ENCODE results near the gene ZNF609.
A peak's percentile ranks its signal among the peaks of the same experiment; 100 is the strongest.

ZNF609 gene

GRCh38 chr15:64701482-64702184, 241.3 kb downstream of the ZNF609 start:
- no peak for DNase-seq

- peak; percentile 92 for DNase-seq
These were observed 242.6 kb downstream of the ZNF609 start for GRCh38 chr15:64702816-64703631.

GRCh38 chr15:64703632-64703959, 243.2 kb downstream of the ZNF609 start:
- DNase-seq, result no peak

GRCh38 chr15:64705006-64705405, 244.6 kb downstream of the ZNF609 start:
- DNase-seq, result no peak

GRCh38 chr15:64706011-64706911, 245.9 kb downstream of the ZNF609 start:
- no peak for DNase-seq

GRCh38 chr15:64710676-64711428, 250.5 kb downstream of the ZNF609 start:
- no peak for DNase-seq

GRCh38 chr15:64712353-64712752, 252.0 kb downstream of the ZNF609 start:
- DNase-seq, result no peak

GRCh38 chr15:64713592-64713991, 253.2 kb downstream of the ZNF609 start:
- DNase-seq, result no peak

GRCh38 chr15:64716452-64716851, 256.1 kb downstream of the ZNF609 start:
- DNase-seq, result no peak

GRCh38 chr15:64717130-64717529, 256.8 kb downstream of the ZNF609 start:
- no peak for DNase-seq

- no peak for DNase-seq
These were observed 257.5 kb downstream of the ZNF609 start for GRCh38 chr15:64717735-64718495.

- DNase-seq, result no peak
These were observed 259.8 kb downstream of the ZNF609 start for GRCh38 chr15:64720188-64720587.

GRCh38 chr15:64730151-64730550, 269.8 kb downstream of the ZNF609 start:
- no peak for DNase-seq

GRCh38 chr15:64731012-64731804, 270.8 kb downstream of the ZNF609 start:
- DNase-seq, result peak; percentile 76

GRCh38 chr15:64731805-64732151, 271.4 kb downstream of the ZNF609 start:
- no peak for DNase-seq

GRCh38 chr15:64732156-64732860, 271.9 kb downstream of the ZNF609 start:
- no peak for DNase-seq
